SU-DHL-6 (cell line): ENCODE data around the gene C1QA.

Source experiments
- H2AFZ ChIP-seq: fragments of 200-600 bp; sonication (generic); 2 replicates; pipeline ENCODE4 v1.6.1; 2014; ENCODE audit warnings: low read depth, mild to moderate bottlenecking, moderate library complexity, mixed read lengths, antibody characterized with exemption, low read length; ENCODE audit not compliant: severe bottlenecking
- H3F3A ChIP-seq: fragments of 200-600 bp; shearing (Covaris generic); 2 replicates; pipeline ENCODE4 v1.6.0; 2016; ENCODE audit warnings: antibody characterized with exemption, mild to moderate bottlenecking; ENCODE audit not compliant: insufficient read depth
- H3K27ac ChIP-seq: fragments of 200-600 bp; sonication (generic); 2 replicates; pipeline ENCODE4 v1.5.1; 2016; ENCODE audit warnings: low read depth, mild to moderate bottlenecking, low read length, moderate library complexity, mixed read lengths
- H3K27me3 ChIP-seq: fragments of 200-600 bp; sonication (generic), shearing (Covaris generic); 2 replicates; pipeline ENCODE4 v1.6.0; 2014; ENCODE audit warnings: mild to moderate bottlenecking, low read length
- H3K36me3 ChIP-seq: fragments of 200-600 bp; sonication (generic); 2 replicates; pipeline ENCODE4 v1.6.1; 2014; ENCODE audit warnings: mild to moderate bottlenecking, low read length, mixed read lengths
- H3K4me2 ChIP-seq: fragments of 300-600, 200-600 bp; shearing (Covaris generic), sonication (generic); 2 replicates; pipeline ENCODE4 v1.6.0; 2014; ENCODE audit warnings: low read length, low read depth, mild to moderate bottlenecking; ENCODE audit not compliant: poor library complexity, severe bottlenecking
- H3K4me3 ChIP-seq: fragments of 200-600 bp; sonication (generic); 2 replicates; pipeline ENCODE4 v1.5.1; 2014; ENCODE audit warnings: antibody characterized with exemption, low read length, mild to moderate bottlenecking, mixed read lengths; ENCODE audit not compliant: insufficient read depth, poor library complexity, severe bottlenecking
- H3K79me2 ChIP-seq: fragments of 200-600 bp; sonication (generic); 2 replicates; pipeline ENCODE4 v1.6.1; 2014; ENCODE audit warnings: mild to moderate bottlenecking, low read length, moderate library complexity; ENCODE audit not compliant: insufficient read depth
- H3K9ac ChIP-seq: fragments of 200-600 bp; sonication (generic); 2 replicates; pipeline ENCODE4 v1.7.0; 2014; ENCODE audit warnings: mild to moderate bottlenecking, low read length
- H3K9me2 ChIP-seq: fragments of 200-600 bp; sonication (generic); replicated peaks from 2 replicates; pipeline ENCODE4 v1.6.1; 2014; ENCODE audit warnings: low read length; ENCODE audit not compliant: insufficient read depth
- H3K9me3 ChIP-seq: fragments of 200-600 bp; sonication (generic); 2 replicates; pipeline ENCODE4 v1.6.1; 2014; ENCODE audit warnings: low read length, mixed read lengths; ENCODE audit not compliant: insufficient read depth
- H4K20me1 ChIP-seq: fragments of 200-600 bp; sonication (generic); 2 replicates; pipeline ENCODE4 v1.6.1; 2014; ENCODE audit warnings: low read depth, mild to moderate bottlenecking, antibody characterized with exemption, low read length, moderate library complexity, mixed read lengths
- EZH2phosphoT487 ChIP-seq: fragments of 200-600 bp; sonication (generic), shearing (Covaris generic); conservative IDR thresholded peaks from 2 replicates; pipeline ENCODE4 v1.6.1; 2018; ENCODE audit warnings: mild to moderate bottlenecking, antibody characterized with exemption, low read length, moderate library complexity, mixed read lengths
- TF ChIP-seq, protein P1 (sequence below): fragments of 200-600 bp; sonication (generic); IDR thresholded peaks from one replicate; pipeline ENCODE4 v1.5.1; 2017; ENCODE audit warnings: antibody characterized with exemption, mild to moderate bottlenecking, low read length, moderate library complexity; ENCODE audit not compliant: insufficient read depth, poor library complexity, severe bottlenecking

The C1QA gene

DNA sequence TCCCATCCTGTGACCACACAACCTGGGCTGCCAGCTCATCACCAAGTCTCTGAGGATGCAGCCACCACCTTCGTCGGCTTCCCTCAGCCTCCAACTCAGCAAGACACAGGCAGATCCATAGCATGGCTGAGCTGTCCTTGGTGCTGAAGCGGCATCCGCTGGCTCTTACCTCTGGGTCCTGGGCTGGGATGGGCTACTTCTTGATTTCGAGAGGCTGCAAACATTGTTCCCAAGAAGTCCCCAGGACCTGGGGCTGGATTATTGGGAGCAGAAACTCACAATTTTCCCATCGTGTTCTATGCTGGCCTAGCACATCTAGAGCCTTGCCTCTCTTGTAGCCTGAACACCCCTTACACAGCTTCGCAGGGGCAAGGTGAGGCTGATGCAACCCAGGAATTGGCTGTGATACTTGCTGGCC is 24.9 kb upstream of the C1QA start:
- H3K9ac ChIP-seq, result no peak overlapping the region
- no peaks in the 10 kb centered on the region for H3K27me3 ChIP-seq
- H4K20me1 ChIP-seq, result no peaks in the 10 kb centered on the region
- H2AFZ ChIP-seq, result no peak overlapping the region
- H3K4me2 ChIP-seq, result no peak overlapping the region
- no peak overlapping the region for H3K4me3 ChIP-seq
- H3F3A ChIP-seq, result no peaks in the 10 kb centered on the region
- no peak overlapping the region for H3K27ac ChIP-seq
- no peaks in the 10 kb centered on the region for H3K79me2 ChIP-seq
- no peaks in the 10 kb centered on the region for H3K36me3 ChIP-seq
- H3K9me3 ChIP-seq, result no peaks in the 10 kb centered on the region
- H3K9me2 ChIP-seq, result no peaks in the 10 kb centered on the region
- no peak for TF ChIP-seq EZH2phosphoT487
- TF ChIP-seq, protein P1, sequence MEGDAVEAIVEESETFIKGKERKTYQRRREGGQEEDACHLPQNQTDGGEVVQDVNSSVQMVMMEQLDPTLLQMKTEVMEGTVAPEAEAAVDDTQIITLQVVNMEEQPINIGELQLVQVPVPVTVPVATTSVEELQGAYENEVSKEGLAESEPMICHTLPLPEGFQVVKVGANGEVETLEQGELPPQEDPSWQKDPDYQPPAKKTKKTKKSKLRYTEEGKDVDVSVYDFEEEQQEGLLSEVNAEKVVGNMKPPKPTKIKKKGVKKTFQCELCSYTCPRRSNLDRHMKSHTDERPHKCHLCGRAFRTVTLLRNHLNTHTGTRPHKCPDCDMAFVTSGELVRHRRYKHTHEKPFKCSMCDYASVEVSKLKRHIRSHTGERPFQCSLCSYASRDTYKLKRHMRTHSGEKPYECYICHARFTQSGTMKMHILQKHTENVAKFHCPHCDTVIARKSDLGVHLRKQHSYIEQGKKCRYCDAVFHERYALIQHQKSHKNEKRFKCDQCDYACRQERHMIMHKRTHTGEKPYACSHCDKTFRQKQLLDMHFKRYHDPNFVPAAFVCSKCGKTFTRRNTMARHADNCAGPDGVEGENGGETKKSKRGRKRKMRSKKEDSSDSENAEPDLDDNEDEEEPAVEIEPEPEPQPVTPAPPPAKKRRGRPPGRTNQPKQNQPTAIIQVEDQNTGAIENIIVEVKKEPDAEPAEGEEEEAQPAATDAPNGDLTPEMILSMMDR, result no peak

DNA sequence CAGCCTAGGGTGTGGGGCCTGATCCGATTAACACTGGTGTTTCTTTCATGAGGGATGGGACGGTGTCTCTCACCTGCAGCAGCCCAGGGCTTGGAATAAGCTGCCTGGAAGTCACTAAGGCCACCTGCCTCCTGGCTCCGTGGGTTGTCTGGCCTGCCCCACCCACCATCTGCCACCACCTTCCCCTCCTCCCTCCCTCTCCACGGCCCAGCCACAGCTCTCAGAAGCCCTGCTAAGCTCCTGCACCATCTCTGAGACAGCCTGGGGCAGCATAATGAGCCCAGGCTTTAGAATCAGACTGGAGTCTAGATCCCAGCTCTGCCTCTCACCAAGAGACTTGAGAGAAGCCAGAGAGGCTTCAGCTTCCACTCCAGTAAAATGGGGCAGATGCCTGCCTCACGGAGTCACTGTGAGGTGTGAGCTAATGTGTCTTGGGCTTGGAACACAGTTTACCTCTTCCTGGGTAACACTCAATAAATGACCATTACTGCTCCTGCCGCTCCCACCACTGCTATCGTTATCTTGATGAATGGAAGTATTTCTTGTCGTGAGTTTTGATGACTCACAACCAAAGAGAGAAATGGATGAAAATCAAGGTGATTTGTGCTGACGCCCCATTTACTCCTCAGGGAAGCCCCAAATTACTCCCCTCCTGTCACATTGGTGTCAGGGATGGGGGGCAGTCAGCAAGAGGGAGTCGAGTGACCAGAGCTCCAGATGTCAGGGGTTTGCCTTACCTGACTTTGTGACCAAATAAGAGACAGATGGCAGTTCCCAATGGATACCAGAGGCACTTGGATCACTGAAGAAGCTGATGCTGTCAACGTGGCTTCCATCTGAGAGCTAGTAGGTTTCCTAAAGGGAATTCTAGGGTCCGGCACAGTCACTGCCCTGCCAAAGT is 23.5 kb upstream of the C1QA start:
- TF ChIP-seq EZH2phosphoT487, result no peak
- TF ChIP-seq, protein P1, result no peak
- Histone ChIP-seq H4K20me1 (no peaks in the 10 kb centered on the region), H3K9me3 (no peaks in the 10 kb centered on the region), H3K9ac (no peak overlapping the region), H3K36me3 (no peaks in the 10 kb centered on the region), H3K9me2 (no peaks in the 10 kb centered on the region), H2AFZ (no peak overlapping the region), H3K27me3 (no peaks in the 10 kb centered on the region), H3K27ac (no peak overlapping the region), H3K79me2 (no peaks in the 10 kb centered on the region), H3K4me2 (no peak overlapping the region), H3F3A (no peaks in the 10 kb centered on the region), H3K4me3 (no peak overlapping the region)

DNA sequence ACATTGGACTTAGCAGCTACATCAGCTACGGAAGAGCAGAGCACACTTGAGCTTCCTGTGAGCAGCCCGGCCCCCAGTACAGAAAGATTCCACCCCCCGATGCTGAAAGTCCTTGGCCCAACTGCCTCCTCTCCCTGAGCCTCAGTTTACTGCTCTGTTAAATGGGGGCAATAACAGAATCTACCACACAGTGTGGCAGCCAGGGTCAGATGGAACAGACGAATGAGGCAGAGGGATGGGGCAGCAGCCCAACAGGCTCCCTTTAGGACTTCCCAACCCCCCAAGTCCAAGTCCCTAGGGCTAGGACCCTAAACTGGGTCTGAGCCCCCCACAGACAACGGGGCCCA is 22.9 kb upstream of the C1QA start:
- Histone ChIP-seq H3F3A (no peaks in the 10 kb centered on the region), H3K36me3 (no peaks in the 10 kb centered on the region), H3K9me3 (no peaks in the 10 kb centered on the region), H2AFZ (no peak overlapping the region), H3K27me3 (no peaks in the 10 kb centered on the region), H3K27ac (no peak overlapping the region), H3K4me3 (no peak overlapping the region), H4K20me1 (no peaks in the 10 kb centered on the region), H3K79me2 (no peaks in the 10 kb centered on the region), H3K4me2 (no peak overlapping the region), H3K9me2 (no peaks in the 10 kb centered on the region), H3K9ac (no peak overlapping the region)
- TF ChIP-seq EZH2phosphoT487, result no peak
- TF ChIP-seq, protein P1, result no peak
